GM23248 (cell line): Measurements from ENCODE around the gene PTPRK.

Experiments used
- EZH2 ChIP-seq: fragments of 200-600 bp; sonication (generic); IDR thresholded peaks from 2 replicates; pipeline ENCODE4 v1.6.1; 2018; ENCODE audit warnings: antibody characterized with exemption, mild to moderate bottlenecking; ENCODE audit not compliant: insufficient read depth, poor library complexity, severe bottlenecking
- EZH2phosphoT487 ChIP-seq: fragments of 200-600 bp; sonication (generic); IDR thresholded peaks from 2 replicates; pipeline ENCODE4 v1.6.1; 2018; ENCODE audit warnings: antibody characterized with exemption, moderate library complexity, mild to moderate bottlenecking, low read depth; ENCODE audit not compliant: insufficient read depth

DNA sequence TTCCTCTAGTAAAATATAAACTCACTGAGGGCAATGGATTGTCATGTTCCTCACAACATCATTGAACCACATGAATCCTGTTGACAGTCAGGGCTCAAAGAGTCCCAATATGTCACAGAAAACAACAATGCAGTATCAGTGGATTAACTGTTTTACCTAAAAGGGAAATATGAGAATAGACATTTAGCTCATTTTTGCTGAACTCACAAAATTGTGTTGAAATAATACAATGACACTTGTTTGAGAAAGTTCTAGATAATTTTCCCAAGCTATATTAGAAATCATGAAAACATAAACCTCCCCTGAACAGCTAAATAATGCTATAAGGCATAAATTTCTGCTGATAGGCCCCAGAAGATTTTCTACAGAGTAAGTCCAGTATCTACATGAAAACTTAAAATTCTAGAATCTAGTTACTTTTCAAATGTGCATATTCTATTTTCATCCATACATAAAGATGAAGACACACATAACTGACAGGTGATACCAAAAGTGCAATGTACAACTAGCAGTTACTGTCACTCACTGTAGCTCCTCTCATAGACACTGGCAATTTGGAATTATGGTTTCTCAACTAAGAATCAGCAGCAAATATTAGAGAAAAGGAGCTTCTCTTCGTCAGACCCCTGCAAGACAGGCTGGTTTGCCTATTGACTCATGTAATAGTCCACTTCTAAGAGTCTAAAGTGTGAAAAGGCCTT lies 269.9 kb downstream of the PTPRK start:
- no peak for TF ChIP-seq EZH2phosphoT487
- no peak for TF ChIP-seq EZH2
